Left ventricle myocardium superior (tissue), 1 donor: Measurements from ENCODE around the gene THOC7. TPM values are rescaled to one million over a fixed set of nuclear protein-coding genes. Genes with fewer than 3 reads are reported as not detected.
A peak's percentile ranks its signal among the peaks of the same experiment; 100 is the strongest.

ENCODE experiments used
- ATAC-seq: fragments of 200-7000 bp; cut with Tn5 transposase; one replicate; pipeline ENCODE4 v1.9.1; 2020; ENCODE audit warnings: mild to moderate bottlenecking, moderate library complexity
- DNase-seq: peaks from one replicate; pipeline ENCODE4 v3.0.0-alpha.2; 2020
- intact Hi-C: fragments of 100-400 bp; cut with micrococcal nuclease; formaldehyde crosslinking; loops from one replicate; pipeline ENCODE4 v1.11.0; 2022
- long read RNA-seq: library from polyadenylated mRNA; unstranded; transcript quantifications from one replicate; pipeline ENCODE4 v2.0.0, GENCODE V29; 2021
- total RNA-seq: library from RNA; stranded (reverse); fragmentation: NEBNext Ultra II Directional; extraction: Animal tissue kit (Norgen Biotek cat#: 25700); gene quantifications from one replicate; pipeline ENCODE4 v1.2.1, GENCODE V29; 2021
- donor health status: DM: no; HTN: yes; CAD: no; lungs with severe emphysema.

THOC7 gene
- total RNA-seq, result 82.5 TPM
- long read RNA-seq, transcript THOC7-201 (8 exons, 990 nt), result major isoform, 65 of 80 reads
- long read RNA-seq, transcript THOC7-204 (7 exons, 836 nt), result minor isoform, 9 of 80 reads
- long read RNA-seq, partial matches to known transcripts, result 5 of 80 reads
- long read RNA-seq, other reads (novel, unspliced or antisense), result 1 of 80 reads

DNA sequence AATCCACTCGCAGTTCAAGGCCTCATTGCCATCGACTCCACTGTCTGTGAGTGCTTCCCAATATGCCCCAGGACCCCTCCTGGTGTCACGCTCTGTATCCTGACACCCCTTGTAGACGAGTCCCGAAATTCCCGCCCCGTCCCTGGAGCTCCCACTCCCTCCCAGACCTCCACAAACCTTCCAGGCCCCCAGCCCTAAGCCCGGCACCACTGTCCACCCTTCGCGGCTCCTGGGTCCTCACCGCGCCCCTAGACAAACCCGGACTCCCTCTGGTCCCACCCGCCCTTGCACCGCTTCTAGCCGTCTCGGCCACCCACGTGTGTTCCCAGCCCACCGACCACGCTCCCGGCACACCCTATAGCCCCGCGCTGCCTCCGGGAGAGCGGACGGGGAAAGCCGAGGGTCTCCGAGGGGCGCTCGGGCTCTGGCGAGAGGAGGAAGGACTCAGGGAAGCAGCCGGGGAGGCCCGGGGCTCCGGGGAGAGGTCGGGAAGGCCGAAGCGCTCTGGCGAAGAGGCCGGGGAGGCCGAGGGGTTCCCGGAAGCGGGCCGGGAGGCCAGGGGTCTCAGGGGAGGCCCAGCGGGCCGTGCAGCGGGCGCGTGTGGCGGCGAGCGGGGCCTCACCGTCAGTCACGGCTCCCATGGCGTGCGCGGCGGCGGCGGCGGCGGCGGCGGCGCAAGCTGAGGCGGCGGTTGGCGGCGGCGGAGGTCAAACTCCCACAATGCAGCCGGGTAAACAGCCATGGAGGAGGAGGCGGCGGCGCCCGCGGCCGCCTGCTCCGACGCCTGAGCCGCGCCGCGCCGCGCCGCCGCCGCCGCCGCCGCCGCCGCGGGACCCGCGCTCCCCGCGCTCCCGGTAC, at the start of gene THOC7, which contains the start of gene ATXN7:
TSS of gene THOC7 (minus strand) at position 656 of the 858 bp plus-strand sequence. CDS start at position 641, 15 bp downstream.
TSS of gene ATXN7 (plus strand) at position 718 of the 858 bp plus-strand sequence. CDS start 48,732 bp downstream, outside the sequence.
- intact Hi-C loops, result no loop called here

DNA sequence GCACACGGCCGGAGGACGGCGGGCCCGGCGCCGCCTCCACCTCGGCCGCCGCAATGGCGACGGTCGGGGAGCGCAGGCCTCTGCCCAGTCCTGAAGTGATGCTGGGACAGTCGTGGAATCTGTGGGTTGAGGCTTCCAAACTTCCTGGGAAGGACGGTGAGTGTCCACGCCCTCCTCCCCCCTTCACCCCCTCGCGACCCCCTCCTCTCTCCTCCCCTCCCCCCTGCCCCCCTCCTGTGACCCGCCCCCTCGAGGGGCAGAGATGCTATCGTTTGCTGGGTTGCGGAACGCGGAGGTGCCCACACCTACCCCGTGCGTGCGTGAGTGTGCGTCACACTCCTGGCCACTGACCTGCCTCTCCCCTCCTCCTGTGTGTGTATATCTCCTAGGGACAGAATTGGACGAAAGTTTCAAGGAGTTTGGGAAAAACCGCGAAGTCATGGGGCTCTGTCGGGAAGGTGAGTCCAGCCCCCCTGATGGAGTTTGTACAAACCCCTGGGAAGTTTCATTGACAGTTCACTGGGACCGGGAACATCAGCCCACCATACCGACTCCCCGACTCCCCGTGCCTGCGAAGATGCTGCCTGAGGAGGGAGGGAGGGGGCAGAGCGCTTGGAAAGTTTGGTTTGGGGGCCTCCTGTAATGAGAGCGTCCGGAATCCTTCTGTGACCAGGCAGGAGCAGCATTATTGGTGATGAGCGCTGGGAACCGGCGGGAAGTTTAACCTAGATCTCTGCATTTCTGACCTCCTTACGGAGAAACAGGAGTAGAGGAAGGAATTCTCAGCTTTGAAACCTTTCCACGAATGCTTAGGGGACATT, 49.4 kb upstream of the THOC7 start:
- ATAC-seq (peak; percentile 4), DNase-seq (peak; percentile 61)
- intact Hi-C loops, result no loop called here

More for the DNA sequence above, at the start of gene THOC7, which contains the start of gene ATXN7:
- peak; percentile 83 for DNase-seq
- peak; percentile 90 for ATAC-seq

DNA sequence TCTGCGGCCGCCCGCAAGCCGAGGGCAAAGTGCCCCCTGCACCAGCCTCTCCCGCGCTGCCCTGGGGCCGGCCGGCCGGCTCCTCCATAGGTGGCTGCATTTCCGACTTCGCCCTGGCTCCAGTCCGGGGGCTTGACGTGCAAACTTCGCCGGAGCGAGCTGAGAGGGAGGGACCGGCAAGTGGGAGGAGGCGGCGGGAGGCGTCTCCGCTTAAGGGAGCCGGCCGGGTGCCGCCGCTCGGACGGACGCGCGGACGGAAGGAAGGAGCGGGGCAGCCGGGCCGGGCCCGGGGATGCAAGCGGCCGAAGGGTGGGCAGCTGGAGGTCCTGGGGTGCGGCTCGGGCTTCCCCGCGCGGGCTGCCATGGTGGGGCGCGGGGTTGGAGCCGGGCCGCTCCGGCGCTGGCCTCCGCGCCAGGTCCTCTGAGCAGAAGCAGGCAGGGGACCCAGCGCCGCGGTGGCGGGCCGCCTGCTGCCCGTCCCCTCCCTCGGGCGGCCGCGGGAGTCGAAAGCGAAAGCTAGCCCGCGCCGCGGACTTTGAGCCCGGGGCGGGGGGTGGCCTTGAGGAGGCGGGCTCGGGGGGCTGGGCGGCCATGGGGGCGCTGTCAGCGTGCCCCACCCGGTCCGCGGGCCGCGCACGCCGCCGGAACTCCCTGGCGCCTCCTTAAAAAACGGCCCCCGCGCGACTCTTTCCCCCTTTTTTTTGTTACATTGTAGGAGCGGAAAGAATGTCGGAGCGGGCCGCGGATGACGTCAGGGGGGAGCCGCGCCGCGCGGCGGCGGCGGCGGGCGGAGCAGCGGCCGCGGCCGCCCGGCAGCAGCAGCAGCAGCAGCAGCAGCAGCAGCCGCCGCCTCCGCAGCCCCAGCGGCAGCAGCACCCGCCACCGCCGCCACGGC, 48.5 kb upstream of the THOC7 start, which contains the start of gene SCAANT1:
TSS of gene SCAANT1 (minus strand) at position 511 of the 895 bp plus-strand sequence.
- intact Hi-C loops, result no loop called here
- ATAC-seq, result peak; percentile 94
- DNase-seq, result peak; percentile 94

DNA sequence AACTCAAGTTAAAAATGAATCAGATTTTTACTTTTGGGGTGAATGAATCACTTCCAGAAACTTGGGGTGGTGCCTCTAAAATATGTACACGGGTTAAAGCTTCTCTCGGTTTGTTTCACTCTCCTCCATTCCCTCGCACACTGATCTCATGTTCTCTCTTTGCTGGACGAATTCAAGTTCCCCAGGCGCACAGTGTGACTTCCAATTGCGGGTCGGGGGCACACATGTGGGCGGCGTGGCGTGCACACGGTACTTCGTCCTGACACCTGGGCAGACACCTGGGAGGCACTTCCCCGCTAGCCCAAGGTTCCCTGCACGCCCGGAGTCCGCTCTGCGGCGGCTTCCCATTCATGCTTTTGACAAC, 47.9 kb upstream of the THOC7 start:
- no peak for DNase-seq
- intact Hi-C loops, result no loop called here
- no peak for ATAC-seq

DNA sequence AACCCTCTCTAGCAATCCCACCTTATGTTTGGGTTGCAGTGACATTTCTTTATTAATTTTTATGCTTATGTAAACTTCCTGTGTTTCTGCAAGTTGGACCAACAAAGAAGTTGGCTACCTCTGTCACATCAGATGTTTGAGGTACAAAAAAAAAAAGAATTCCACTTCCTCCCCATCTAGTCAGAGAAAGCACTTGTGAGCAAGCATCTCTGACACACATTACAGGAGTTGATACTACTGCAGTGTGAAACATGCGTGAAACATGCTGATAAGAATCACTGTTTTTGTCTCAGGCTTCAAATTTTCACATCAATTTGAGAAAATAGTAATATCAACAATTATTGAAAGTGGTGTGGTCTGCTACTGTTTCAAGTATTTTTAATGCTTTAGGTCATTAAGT, 47.3 kb upstream of the THOC7 start:
- intact Hi-C loops, result no loop called here
- no peak for DNase-seq
- ATAC-seq, result no peak

DNA sequence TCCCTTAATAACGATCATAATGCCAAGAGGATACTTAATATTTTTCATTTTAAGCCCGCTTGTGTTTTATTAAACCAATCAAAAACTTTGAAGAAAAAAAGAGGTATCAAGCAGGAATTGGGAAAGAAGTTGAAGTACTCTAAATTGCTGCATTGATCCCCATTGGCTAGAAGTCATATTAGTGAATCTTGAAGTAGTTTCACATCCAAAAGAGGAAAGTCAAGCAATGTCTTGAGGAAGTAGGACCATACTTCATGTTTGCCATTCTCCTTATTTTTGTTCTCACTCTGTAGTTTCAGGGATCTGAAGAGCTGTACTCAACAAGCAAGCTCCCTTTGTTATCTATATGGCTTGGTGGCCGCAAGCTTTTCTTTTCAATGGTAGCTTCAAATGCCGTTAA, 46.4 kb upstream of the THOC7 start:
- ATAC-seq (no peak), DNase-seq (no peak)
- intact Hi-C loops, result no loop called here

DNA sequence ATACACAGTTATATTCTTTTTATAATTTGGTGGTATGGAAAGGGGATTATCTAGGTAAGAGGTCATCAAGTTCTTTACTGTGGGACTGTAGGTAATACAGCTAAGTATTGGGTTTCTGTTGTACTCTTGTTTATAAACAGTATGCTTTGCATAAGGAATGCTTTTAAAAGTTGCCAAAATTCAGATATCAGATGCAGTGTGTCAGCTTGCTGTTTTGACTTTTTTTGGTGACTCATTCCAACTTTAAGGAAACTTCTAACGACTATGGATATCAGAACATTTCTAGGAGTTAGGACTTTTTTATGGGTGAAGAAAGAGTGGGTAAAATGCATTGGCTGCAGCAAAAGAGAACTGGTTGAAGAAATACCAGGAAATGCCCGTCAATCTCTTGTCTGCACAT, 45.8 kb upstream of the THOC7 start:
- ATAC-seq, result no peak
- no peak for DNase-seq
- intact Hi-C loops, result no loop called here

DNA sequence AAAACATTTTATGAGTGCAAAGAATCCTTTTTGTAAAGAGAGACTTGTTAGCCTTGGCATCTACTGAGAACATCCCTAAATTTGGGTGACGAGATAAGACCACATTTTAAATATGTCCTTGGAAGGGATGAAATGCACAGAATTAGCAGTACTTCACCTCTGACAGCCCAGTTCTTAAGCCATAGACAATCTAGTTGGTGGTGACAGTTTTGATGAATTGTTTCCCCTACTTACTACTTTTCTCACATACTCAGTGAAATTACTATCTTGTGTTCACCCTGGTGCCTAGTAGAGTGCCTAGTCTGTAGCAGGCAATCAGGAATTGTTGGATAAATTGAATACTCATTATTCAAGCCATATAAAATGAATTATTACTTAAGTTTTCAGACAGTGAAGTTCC, 45.2 kb upstream of the THOC7 start:
- intact Hi-C loops, result no loop called here
- DNase-seq (no peak), ATAC-seq (no peak)

DNA sequence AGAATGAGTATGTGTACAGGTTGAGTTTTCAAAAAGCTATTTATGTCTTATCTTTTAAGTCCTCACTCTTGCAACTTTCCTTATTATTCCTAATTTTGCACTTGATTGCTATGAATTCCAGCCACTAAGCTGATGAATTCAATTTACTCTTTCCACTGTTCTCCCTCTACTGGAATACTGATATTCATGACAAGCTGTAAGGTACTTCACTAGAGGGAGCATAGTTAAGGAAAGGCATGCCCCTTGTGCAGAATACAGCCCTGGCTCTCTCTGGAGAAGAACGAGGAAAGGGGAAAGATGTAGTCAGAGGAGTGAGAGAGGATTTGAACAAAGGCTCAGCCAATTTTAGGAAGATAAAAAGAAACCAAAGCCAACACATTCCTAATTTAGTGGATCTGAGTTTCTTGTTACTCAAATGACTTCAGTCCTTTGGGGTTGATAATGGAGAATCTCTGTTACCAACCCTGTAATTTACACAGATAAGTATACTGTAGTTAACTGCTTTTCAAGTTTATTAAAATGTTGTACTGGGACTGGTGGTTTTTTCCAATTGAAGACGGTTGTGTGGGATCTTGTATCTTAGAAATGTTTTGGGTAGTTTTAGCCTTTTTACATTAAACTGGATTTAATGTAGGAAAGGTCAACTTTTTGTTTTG, 44.6 kb upstream of the THOC7 start:
- no peak for DNase-seq
- no peak for ATAC-seq
- intact Hi-C loops, result no loop called here

DNA sequence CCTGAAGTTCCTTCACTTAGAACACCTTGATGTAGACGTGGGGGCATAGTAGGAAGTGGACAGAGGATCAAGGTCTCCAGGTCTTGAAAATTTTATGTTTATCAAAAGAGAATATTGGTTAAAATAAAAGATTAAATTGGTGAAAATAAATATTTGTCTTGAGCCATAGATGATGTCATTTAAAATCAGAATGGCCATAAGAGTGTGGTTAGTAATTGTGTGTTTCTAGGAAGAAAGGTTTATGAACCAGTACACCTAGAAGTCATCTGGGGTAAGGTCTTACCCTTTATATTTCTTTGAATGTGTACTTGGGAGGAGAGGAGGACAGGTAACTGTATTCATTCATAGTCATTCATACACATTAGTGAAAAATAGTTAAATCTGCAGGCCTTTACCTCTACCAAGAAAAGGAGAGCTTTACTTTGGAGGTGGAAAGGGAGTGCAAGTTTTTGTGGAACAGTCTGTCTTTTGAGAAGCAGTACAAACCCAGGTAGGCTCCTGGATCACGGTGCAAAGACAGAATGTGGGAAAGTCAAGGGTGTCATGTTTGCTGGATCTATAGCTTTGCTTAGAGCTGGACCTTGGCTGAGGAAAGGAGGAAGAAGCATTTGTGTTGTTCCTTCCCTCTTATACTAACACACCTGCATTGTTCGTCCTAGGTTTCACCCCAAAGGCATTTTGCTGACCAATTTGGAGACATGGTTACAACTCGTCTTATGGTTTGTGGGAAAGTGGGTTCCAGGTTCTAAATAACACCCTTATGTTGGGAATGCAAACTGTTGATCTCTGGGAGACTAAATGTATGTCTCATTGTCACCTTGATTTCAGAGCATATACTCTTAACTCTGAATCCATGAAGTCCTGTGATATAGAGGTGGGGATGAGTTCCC, 42.4 kb upstream of the THOC7 start:
- ATAC-seq (no peak), DNase-seq (no peak)
- intact Hi-C loops, result no loop called here

DNA sequence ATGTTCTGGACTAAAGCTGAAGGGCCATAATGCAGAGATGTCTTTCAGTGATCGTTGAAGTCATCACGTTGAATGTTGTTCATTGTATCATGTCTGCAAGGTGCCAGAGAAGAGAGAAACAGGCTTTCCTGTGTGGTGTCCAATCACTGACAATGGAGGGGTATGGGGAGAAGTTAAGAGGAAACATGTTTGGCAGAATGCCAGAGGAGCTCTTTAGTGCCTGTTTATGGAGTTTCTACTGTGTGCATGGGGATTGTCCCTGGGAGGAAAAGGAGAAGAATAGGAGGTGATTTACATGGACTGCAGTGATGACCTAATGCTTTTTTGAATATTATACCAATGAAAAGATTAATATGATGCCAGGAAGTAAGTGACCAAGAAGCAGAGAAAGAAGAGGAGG, 36.9 kb upstream of the THOC7 start:
- no peak for DNase-seq
- peak; percentile 36 for ATAC-seq
- intact Hi-C loops, result no loop called here

DNA sequence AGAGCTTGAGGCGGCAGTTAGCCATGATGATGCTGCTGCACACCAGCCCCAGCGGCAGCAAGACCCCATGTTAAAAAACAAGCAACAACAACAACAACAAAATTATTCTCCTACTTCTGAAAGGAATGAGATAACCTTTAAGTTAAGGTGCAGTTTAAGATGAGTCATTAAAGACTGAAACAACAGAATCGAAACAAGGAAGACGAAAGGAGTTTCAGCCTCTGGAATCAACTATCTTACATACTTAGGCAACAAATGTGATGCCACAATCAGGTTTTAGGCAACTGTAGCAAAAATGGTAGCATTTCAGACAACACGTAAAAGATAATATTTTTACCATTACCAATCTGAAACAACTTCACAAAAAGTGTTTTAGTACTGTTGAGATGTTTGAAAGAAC, 36.4 kb upstream of the THOC7 start:
- intact Hi-C loops, result no loop called here

DNA sequence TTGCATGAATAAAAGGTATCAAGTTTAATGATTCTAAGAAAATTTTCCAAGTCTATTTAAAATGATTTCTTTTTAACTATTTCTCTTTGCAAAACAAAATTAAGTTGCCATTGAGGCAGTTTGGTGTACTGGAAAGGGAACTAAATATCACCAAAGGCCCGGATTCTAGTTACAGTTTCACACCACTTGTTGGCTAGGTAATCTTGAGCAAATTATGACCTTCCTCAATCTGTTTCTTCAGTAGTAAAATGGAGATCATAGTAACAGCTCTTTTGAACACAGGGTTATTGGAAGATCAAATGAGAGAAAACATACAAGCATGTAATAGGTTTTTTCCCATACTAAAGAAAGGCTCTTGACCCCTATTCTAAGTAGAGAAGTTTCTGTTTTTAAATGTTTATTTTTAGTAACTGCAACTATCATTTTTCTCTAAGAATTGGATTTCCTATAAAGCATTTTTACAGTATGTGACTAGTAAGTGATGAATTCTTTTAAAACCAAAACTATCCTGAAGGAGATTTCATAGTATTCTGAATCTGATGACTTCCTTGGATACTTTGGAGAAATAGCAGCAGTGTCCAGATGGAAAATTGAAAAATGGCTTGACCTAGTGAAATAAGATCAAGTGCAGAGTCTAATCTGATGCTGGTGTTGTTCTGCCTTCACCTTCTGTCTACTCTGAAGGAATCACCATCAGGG, 32.9 kb upstream of the THOC7 start:
- ATAC-seq (no peak), DNase-seq (no peak)
- intact Hi-C loops, result no loop called here

More for the DNA sequence above, 36.4 kb upstream of the THOC7 start:
- no peak for DNase-seq
- no peak for ATAC-seq

DNA sequence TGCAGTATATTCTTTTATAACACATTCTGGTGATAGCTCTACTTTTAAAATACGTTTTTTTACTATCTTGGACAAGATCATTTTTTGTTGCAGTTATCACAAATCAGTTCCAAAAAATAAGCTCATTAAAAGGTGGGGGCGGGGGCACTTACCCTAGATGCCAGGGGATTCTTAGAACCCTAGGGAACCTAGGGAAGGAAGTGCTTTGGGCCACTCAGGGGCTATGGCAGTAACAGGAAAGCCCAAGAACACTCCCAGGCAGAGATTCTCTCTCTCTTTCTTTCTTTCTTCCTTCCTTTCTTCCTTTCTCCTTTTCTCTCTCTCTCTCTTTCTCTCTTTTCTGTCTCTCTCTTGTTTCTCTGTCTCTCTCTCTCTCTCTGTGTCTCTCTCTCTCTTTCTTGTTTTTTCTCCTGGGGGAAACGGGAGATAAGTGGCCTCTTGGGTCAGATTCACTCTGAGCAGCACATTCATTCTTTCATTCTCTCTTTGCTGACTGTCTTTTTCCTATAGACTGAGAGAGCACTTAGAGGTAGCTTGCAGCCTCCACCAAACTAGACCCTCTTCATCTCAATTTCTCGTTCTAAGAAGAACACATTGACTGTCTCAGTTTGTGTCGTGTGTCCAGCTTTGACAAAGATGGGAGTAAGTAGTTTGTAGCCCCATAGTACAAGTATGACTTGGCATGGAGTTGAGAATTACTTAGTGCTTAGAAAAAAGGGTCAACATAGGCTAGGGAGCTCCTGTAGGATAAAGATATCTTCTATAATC, 32.0 kb upstream of the THOC7 start:
- DNase-seq, result no peak
- no peak for ATAC-seq
- intact Hi-C loops, result no loop called here

DNA sequence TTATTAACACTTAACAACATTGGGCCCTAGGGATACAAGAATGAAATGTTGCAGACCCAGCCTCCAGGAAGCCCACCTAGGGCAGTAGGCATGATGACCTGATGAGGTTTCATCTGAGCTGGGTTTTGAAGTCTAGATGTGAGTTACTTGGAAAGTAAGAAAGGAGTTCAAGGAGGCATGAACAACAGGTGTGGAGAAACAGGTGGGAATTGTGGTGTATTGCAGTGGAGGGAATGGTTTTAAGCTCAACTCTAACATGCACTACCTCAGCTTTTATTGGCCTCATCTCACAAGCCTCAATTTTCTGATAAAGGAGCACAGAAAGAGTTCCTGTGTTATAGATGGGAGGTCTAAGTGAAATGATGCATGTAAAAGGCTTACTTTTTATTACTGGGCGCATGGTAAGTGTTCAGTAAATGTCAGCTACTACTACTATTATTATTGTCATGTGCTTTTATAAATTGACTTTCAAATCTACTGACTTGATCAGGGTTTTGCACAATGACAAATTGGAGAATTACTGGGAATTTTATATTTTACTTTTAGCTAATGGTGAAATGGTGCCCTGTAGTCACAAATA, 29.3 kb upstream of the THOC7 start:
- no peak for ATAC-seq
- no peak for DNase-seq
- intact Hi-C loops, result no loop called here

DNA sequence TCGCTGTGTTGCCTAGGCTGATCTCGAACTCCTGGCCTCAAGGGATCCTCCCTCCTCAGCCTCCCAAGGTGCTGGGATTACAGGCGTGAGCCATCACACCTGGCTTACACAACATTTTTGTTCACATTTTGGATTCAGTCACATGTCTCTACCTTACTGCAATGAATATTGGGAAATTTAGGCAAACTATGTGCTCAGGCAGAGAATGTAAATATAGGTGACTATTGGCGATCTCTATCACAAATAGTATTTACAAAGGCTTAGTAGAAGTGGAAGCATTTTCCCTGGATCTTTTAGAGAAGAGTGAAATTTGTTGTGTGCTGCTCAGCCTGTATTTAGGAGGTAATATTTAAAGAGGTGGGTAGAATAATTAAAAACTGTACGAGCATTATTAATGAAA, 27.9 kb upstream of the THOC7 start:
- DNase-seq (no peak), ATAC-seq (no peak)
- intact Hi-C loops, result no loop called here
